Upper lobe of left lung (tissue), 4 donors: ENCODE measurements around the gene ERGIC3.

ENCODE experiments used
- POLR2A ChIP-seq, 4 donors: fragments of 450-650 bp; IDR thresholded peaks; one replicate each; pipeline ENCODE4 v1.5.1; 2016 to 2017; ENCODE audit warnings: antibody characterized with exemption in 4 of 4, mild to moderate bottlenecking in 2 of 4
- POLR2AphosphoS5 ChIP-seq, 2 donors: sonication (generic); formaldehyde crosslinking; IDR thresholded peaks; one replicate each; pipeline ENCODE4 v1.5.1; 2017; ENCODE audit warnings: antibody characterized with exemption in 2 of 2
- TF ChIP-seq, protein P1 (sequence below), 6 experiments: fragments of 450-650 bp in 4 of 6; fragments of 200-600 bp in 2 of 6; sonication (generic) in 2 of 6; IDR thresholded peaks; one replicate each; pipeline ENCODE4 v1.5.1; 2016 to 2019; ENCODE audit warnings: antibody characterized with exemption in 6 of 6

DNA sequence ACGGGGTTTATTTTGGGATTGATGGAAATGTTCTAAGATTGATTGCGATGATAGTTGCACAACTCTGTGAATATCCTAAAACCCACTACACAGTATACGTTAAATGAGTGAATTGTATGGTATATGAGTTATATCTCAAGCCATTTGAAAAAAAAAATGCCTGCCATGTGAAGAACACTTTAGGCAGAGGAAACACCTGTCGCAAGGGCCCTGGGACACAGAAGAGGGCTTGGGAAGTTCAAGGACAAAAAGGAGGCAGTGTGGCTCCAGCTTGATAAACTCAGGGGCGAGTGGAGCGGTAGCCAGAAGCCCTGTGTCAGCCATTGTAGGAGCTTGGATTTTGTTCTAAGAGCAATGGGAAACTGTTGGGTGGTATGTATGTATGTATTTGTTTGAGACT, 49.5 kb upstream of the ERGIC3 start:
- TF ChIP-seq, protein P1, sequence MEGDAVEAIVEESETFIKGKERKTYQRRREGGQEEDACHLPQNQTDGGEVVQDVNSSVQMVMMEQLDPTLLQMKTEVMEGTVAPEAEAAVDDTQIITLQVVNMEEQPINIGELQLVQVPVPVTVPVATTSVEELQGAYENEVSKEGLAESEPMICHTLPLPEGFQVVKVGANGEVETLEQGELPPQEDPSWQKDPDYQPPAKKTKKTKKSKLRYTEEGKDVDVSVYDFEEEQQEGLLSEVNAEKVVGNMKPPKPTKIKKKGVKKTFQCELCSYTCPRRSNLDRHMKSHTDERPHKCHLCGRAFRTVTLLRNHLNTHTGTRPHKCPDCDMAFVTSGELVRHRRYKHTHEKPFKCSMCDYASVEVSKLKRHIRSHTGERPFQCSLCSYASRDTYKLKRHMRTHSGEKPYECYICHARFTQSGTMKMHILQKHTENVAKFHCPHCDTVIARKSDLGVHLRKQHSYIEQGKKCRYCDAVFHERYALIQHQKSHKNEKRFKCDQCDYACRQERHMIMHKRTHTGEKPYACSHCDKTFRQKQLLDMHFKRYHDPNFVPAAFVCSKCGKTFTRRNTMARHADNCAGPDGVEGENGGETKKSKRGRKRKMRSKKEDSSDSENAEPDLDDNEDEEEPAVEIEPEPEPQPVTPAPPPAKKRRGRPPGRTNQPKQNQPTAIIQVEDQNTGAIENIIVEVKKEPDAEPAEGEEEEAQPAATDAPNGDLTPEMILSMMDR (IDR thresholded peaks at IDR 0.05), result no peak
- TF ChIP-seq POLR2A (IDR thresholded peaks at IDR 0.05), result no peak
- TF ChIP-seq POLR2AphosphoS5 (IDR thresholded peaks at IDR 0.05), result no peak
